HG02938 (cell line): ENCODE data around the gene RCN1.
"Not testable (repeated sequence)": the region's sequence is repeated elsewhere in the genome, so short reads cannot be mapped to it uniquely, and the experiment has no call there.

Experiments
- ATAC-seq: cut with Tn5 transposase; IDR thresholded peaks from one replicate; pipeline ENCODE4 v1.9.1; 2021; ENCODE audit warnings: mild to moderate bottlenecking, moderate library complexity; ENCODE audit not compliant: unreplicated experiment

The RCN1 gene

DNA sequence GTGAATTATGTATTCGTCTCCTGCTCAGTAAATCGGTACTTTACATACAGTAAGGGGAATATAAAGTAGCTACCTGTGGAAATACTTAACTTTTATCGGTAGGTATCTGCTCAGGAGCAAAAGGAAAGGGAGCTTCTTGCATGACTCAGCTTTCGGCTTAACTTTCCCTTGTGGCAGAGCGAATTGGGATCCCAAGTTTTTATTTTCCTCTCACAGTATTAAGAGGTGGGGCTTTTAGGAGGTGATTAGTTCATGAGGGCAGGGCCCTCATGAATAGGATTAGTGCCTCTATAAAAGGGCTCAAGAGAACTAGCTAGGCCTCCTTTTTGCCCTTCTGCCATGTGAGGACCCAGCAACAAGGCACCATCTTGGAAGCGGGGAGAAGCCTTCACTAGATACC lies 18.7 kb downstream of the RCN1 start:
- ATAC-seq: no peak

DNA sequence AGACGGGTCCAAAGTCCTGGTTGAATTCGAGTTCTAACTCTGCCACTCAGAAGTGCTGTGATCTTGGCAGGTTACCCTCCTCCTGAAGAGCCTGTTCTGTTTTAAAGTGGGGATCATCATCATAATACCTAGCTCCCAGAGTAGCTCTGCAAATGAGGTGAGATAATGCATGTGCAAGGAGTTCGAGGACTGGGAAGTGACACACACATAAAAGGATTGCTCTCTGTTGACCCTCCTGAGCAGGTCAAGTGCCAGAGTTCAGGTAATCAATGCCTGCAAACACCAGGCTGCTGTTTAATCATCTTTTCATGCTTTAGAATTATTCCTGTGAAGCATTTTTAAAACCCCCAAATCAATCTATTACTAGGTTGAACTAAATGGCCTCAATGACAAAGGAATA lies 19.9 kb downstream of the RCN1 start:
- ATAC-seq: no peak

DNA sequence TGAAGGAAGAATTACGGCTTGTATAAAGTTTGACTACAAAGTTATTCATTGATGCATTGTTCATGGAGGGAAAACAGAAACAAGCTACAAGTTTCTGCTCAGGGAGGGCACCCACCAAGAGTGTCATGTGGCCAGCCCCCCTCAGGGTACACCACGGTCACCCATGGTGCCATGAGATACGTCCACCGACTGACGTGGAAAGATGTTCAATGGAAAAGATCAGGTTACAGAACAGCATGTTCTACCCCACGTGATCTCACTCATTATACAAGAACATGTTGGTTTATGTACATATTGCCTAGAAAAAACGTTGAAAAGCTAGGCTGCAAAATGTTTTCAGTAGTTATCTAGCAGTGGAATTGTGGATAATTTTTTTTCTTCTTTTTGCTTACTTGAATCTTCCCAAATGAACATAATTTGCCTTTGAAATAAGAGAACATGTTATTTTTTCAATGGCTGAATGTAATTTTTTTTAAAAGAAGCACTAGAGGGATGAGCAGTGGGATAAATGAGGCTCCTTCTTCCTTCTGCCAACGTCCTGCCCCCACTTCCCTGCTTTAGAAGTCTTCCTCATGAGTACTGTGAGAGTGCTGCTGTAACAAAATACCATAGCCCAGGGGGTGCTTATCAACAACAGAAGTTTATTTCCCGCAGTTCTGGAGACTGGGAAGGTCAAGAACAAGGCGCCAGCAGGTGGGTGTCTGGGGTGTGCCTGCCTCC lies 22.5 kb downstream of the RCN1 start:
- no peak for ATAC-seq

DNA sequence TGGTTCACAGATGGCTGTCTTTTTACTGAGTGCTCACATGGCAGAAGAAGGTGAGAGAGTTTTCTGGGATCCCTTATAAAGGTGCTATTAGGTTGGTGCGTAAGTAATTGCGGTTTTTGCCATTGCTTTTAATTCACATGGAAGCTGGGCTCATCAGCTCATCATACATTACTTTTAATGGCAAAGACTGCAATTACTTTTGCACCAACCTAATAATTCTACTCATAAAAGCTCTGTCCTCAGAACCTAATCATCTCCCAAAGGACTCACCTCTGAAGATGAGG lies 23.0 kb downstream of the RCN1 start:
- ATAC-seq: no peak

- ATAC-seq: no peak
Measured at GRCh38 chr11:32115446-32115845, 24.6 kb downstream of the RCN1 start.

DNA sequence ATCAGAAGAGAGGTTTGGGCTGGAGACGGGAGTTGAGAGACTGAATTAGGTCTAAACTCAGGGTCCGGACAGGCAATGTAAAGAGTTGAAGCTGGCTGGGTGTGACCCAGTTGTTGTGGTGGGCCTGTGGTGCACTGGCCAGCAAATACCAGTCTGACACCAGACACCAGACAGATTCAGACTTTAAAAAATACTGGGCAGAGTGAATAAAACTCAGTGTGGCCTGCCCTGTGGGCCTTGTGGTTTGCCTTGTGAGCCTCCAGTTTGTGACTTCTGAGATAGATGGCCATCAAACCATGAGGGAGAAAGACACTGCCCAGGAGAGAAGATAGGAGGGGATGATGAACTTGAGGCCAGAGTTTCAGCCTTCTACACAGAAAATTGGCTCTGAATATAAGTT lies 25.8 kb downstream of the RCN1 start:
- no peak for ATAC-seq

DNA sequence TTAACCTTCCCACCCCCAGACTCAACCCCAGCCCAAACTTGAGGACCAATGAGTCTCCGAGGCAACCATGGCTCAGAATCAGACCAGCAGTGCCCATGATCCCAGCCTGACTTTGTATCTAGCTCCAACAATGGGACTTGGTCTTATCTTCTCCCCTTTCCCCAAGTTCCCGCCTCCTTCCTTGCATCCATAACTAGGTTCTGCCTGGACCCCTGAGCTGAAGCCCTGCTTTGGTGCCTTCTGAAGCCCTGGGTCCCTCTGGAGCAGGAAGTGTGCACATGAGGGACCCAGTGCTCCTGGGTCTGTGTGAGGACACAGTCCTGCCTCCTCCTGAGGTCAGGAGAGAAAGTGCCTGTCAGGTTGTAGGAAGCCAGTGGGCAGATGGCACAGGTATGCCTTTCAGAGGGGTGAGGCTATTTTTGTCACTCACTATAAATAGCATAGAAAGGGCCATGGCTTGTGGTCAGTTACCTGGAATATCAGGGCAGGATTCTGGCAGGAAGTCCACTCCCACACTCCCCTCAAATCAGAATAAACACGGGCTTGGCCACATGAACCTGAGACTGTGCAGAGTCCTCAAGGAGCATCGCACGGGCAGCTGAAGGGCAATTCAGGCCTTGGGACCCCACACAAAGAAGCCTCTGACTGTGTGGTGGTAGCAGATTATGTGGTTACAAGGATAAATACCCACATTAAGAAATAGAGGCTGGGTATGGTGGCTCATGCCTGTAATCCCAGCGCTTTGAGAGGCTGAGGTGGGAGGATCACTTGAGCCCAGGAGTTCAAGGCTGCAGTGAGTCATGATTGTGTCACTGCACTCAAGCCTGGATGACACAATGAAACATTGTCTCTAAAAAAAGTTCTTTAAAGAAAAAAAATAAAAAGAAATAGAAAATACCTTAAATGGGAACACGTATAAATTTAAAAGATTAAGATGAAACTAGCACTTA lies 27.4 kb downstream of the RCN1 start:
- ATAC-seq: no peak

GRCh38 chr11:32119139-32119538 lies 28.3 kb downstream of the RCN1 start:
- ATAC-seq: not testable (repeated sequence)

DNA sequence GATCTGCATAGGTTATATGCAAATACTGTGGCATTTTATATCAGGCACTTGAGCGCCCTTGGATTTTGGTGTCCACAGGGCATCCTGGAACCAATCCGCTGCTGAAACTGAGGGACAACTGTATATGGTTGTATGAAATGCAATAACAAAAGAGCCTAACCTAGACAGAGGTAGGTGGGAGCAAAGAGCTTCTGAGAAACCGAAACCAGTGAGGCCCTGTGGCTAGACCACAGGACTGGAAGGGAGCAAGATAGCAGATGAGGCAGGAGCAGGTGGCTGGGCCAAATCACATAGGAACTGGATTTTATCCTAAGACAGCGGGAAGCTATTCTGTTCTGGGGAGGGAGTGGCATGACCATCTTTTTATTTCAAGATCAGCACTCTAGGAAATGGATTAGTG lies 30.1 kb downstream of the RCN1 start:
- no peak for ATAC-seq

DNA sequence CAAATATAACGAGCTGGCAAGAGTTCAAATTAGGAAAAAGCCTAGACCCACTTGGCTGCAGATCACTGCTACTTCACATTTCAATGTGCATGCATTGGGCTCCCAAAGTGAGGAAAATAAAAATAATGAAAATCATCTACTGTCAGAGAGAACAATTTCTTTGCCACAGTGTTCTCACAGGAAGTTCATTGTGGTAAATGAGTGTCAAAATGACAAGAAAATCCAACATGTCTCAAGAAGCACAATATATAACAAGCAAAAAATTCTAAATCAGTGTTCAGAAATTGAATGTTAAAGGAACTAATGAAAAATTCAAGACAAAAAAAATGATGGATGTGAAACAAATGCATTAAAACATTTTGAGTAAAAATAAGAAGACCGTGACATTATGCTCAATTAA lies 31.3 kb downstream of the RCN1 start:
- ATAC-seq: no peak

DNA sequence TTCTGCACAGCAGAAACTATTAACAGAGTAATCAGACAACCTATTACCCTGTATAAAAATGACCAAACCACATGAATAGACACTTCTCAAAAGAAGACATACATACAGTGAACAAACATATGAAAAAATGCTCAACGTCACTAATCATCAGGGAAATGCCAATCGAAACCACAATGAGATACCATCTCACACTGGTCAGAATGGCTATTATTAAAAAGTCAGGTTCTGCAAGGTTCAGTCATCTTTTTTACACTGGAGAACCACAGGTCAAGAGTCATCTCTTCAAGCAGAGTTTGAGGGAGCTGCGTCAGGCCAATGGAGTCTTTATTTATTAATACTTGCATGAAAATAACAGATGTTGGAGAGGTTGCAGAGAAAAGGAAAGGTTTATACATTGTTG lies 40.4 kb downstream of the RCN1 start:
- ATAC-seq: no peak

DNA sequence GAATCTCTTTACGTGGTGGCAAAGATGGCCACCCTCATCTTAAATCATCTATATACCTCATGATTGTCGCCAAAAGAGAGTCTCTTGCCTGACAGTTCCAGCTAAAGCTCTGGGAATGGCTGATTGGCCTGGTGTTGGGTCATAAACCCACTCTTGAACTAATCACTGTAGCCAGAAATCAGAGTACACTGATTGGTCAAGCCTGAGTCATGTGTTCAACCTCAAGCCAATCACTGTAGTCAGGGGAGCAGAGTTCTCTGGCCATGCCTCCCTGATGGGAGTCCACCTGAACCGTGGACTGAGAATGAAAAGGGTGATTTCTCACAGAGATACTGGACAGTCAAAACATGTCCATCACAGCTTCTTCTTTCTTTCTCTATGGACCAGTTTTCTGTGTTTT lies 45.8 kb downstream of the RCN1 start:
- no peak for ATAC-seq

DNA sequence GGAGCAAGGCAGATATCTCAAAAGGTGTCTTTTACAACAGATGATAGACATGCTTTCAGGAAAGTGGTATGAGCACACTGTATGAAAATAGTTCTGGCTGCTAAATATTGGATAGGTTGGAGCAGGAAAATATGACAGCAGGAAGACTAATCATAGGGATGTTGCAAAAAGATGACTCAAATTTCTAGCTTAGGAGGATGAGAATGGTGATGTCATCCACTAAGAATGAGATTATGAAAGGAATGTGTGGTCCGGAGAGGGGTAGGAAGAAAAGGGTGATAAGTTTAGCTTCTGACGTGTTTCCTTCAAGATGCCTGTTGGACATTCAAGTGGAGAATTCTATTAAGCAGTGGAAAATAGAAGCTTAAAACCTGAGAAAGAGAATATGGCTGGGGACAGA lies 46.4 kb downstream of the RCN1 start:
- no peak for ATAC-seq

DNA sequence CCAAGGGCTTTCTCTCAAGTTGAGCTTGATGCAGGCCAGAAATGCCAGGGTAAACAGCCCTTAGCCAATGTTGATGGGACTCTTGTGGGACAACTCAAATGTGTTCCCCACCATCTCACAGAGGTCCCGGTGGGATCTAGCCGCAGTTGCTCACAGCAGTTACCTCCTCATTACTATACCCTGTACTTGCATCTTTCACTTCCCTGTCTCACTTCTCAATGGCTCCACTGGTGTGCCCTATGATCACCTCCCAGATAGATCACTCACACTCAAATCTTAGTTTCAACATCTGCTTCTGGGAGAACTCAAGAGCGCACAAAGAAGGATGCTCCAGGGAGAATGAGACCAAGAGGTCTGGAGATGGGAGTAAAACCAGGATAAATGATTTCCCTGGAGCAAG lies 47.0 kb downstream of the RCN1 start:
- ATAC-seq: no peak

GRCh38 chr11:32138902-32139301 lies 48.0 kb downstream of the RCN1 start:
- ATAC-seq: no peak

DNA sequence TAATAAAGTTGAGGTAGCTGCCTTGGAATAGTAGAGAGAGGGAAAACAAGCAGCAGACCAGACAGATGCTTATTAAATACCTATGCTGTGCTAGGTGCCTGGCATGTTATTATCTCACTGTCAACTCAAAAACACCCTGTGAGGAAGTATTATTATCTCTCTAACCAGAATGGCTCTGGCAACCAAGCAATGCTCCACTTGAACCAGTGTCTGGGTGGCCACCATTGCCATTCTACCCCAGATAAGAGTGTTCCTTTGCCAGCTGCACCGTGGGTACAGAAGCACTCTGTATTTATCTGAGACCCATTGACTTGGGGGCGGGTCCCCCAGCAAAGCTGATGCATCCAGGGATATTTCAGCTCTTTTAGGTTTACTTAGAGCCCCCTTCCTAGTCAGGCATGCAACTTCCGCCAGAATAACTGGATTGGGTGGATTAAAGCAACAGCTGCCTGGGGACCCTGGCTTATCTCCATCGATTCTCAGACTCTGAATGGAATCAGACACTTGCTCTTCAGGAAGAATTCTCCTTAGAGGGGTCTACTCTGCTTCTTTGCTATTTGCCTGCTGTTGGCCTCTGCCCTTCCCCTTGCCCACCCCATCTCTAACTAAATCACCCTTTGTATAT lies 49.1 kb downstream of the RCN1 start:
- ATAC-seq: no peak

DNA sequence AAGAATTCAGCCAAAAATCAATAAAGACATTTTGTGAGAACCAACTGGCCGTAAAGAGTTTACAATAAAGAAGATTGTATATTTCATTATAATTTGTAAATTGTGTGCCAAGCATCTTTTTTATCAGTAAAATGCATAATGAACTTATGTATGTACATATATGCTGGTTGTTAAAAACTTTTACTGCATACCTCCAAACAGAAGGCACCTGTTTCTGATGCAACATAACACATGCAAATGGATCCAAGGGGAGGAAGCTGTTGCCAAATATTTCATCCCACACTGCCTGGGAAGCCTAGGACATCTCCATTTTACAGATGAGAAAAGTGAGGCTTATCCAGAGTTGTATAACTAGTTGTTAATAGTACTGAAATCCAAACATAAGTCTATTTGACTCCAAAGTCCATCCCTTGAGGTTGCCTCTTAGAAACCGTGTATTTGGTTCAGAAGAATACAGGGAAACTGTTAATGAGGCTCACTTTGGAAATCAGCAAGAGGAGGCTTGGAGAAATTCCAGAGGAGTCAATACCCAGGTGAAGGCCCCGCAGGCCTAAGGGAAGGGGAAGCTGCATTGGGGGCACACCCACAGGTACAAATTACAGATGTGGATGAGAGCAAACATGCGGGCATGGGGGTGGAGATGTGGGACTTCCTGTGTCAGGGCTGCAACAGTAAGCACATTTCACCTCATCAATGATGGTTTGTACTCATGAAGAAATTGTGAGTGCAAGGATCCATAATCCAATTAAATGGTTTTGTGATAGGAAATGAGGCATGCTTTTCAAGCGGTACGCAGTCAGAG lies 51.1 kb downstream of the RCN1 start:
- ATAC-seq: no peak

DNA sequence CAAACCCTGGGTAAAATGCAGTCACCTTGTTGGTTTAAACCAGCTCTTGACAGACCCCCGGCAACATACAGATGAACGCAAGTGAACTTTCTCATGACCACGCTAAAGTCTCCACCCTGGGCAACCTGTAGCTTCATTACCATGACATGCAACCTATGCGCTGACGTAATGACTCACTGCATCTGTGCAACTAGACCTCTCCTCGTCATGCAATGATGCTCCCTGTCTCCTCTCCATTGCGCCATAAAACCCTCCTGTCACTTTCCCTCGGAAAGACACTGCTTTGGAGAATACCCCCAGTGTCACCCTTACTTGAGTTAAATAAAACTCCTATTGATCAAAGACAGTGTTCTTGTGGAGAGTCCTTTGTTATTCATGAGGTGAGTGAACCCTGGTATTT lies 52.5 kb downstream of the RCN1 start:
- ATAC-seq: no peak

DNA sequence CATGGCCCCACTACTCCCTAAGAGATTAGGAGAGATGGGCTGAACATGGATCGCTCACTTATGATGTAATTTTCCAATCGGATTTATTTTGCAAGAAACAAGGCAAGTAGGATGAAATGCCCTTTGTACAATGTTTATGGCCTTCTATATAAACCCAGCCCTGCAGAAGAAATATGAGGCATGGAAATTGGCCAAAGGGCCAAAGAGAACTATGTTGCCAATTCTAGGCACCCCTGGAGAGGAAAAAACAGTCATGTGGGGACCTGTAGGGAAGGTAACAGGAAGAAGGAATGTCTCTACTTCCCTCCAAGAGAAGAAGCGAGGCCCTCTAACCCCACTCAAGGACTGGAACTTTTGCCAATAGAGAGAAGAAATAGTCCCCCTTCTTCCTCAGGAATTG lies 54.4 kb downstream of the RCN1 start:
- ATAC-seq: no peak

DNA sequence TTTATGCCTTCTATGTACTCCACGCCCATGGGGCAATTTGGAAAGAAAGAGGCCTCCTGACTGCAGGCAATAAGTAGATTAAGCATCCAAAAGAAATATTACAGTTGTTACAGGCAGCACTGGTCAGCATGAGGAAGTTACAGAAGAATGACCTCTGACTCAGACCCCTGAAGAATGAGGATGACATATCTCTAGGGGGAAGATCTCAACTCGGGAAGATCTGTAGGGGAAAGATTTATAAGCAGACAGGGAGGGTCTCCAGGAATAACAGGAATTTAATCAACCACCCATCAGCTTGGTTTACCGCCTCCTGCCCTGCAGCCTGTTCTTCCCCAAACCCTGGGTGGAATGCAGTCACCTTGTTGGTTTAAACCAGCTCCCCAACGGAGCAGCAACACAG lies 58.0 kb downstream of the RCN1 start:
- no peak for ATAC-seq

GRCh38 chr11:32149748-32150147 lies 58.9 kb downstream of the RCN1 start:
- no peak for ATAC-seq
